Activated CD8-positive, alpha-beta T cell treated with anti-CD3 and anti-CD28 coated beads, Interleukin-2, amount 10 ng/mL, durations not matched to agents 7 days and 5 days (primary cell): ENCODE results near the gene GPR132. TPM values are rescaled to one million over a fixed set of nuclear protein-coding genes. Genes with fewer than 3 reads are reported as not detected.
"Not testable (repeated sequence)": the region's sequence is repeated elsewhere in the genome, so short reads cannot be mapped to it uniquely, and the experiment has no call there.

ENCODE experiments used
- ATAC-seq: fragments of 150-1000 bp; cut with Tn5 transposase; one replicate; pipeline ENCODE4 v1.10.0; 2021; ENCODE audit warnings: moderate library complexity
- CTCF ChIA-PET: fragments of 350-600 bp; sonication (Branson Sonifier 250); formaldehyde crosslinking; loops from one replicate; lab custom pipeline; 2021; ENCODE audit warnings: antibody characterized with exemption; lab: Charles Lee
- POLR2A ChIA-PET: fragments of 350-600 bp; sonication (Branson Sonifier 250); formaldehyde crosslinking; loops from one replicate; lab custom pipeline; 2021; ENCODE audit warnings: antibody characterized with exemption; lab: Charles Lee
- DNase-seq: peaks from one replicate; pipeline ENCODE4 v3.0.0-alpha.2; 2020
- H3K27ac Mint-ChIP-seq: one replicate; pipeline ENCODE4 v1.8.0; 2021; ENCODE audit warnings: mild to moderate bottlenecking, mixed read lengths
- H3K27me3 Mint-ChIP-seq: one replicate; pipeline ENCODE4 v1.8.0; 2021; ENCODE audit warnings: low read depth, mixed read lengths
- H3K36me3 Mint-ChIP-seq: one replicate; pipeline ENCODE4 v1.8.0; 2021; ENCODE audit warnings: low read depth, mixed read lengths
- H3K4me1 Mint-ChIP-seq: one replicate; pipeline ENCODE4 v1.8.0; 2021; ENCODE audit warnings: low read depth, mixed read lengths
- H3K4me3 Mint-ChIP-seq: one replicate; pipeline ENCODE4 v1.8.0; 2021; ENCODE audit warnings: mild to moderate bottlenecking, mixed read lengths
- H3K9me3 Mint-ChIP-seq: one replicate; pipeline ENCODE4 v1.8.0; 2022; ENCODE audit warnings: mixed read lengths; ENCODE audit not compliant: insufficient read depth
- total RNA-seq, 2 experiments: library from RNA; stranded (reverse); gene quantifications; one replicate each; pipeline ENCODE4 v1.2.3, GENCODE V29; 2021

Gene GPR132
- total RNA-seq, 2 experiments from 2014 or later = 35.7 to 40.4 TPM

DNA sequence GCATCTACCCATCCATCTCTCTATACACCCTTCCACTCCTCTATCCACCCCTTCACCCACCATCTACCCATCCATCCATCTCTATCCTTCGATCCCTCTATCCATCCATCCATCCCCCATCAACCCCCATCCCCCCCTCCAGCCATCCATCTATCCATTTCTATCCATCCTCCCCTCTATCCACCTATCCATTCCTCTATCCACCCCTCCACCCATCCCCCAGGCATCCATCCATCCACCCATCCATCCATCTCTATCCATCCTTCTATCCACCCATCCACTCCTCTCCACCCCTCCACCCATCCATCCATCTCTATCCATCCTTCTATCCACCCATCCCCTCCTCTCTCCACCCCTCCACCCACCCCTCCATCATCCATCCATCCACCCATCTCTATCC, 17.5 kb upstream of the GPR132 start:
- DNase-seq (no peak), ATAC-seq (no peak)
- no peaks in the 10 kb centered on the region for H3K9me3 Mint-ChIP-seq
- H3K27me3 Mint-ChIP-seq = peaks cover 23% of the 10 kb centered on the region
- no peak overlapping the region for H3K27ac Mint-ChIP-seq
- no peaks in the 10 kb centered on the region for H3K36me3 Mint-ChIP-seq
- ChIA-PET CTCF (interaction anchor here (1.4 to 1.5 kb wide), 2 partner anchors 7 to 9 kb away, joined by 4 to 6 read pairs; no protein-coding TSS in a partner anchor), POLR2A (no interaction called here)
- H3K4me3 Mint-ChIP-seq = no peak overlapping the region
- peaks cover 29% of the 10 kb centered on the region for H3K4me1 Mint-ChIP-seq

DNA sequence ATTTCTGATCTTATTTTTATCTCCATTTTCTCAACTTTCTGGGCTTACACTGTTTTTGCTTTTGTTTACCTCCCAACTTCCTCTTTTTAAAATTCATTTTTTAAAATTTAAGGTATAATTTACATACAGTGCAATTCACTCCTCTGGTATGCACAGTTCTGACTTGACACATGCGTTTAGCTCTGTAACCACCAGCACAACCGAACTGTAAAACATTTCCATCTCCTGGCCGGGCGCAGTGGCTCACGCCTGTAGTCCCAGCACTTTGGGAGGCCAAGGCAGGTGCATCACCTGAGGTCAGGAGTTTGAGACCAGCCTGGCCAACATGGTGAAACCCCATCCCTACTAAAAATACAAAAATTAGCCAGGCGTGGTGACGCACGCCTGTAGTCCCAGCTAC, 16.2 kb upstream of the GPR132 start:
- Mint-ChIP-seq H3K4me1 (peaks cover 34% of the 10 kb centered on the region), H3K27me3 (peaks cover 22% of the 10 kb centered on the region)
- H3K36me3 Mint-ChIP-seq, H3K4me3 Mint-ChIP-seq, DNase-seq, H3K27ac Mint-ChIP-seq, ATAC-seq, H3K9me3 Mint-ChIP-seq: not testable (repeated sequence)
- ChIA-PET CTCF (interaction anchor here (1.4 to 1.5 kb wide), 3 partner anchors 9 to 23 kb away, joined by 4 to 6 read pairs (median 6); no protein-coding TSS in a partner anchor), POLR2A (interaction anchor here (0.7 to 1.1 kb wide), 3 partner anchors 14 to 45 kb away, joined by 4 to 7 read pairs (median 4); no protein-coding TSS in a partner anchor)

DNA sequence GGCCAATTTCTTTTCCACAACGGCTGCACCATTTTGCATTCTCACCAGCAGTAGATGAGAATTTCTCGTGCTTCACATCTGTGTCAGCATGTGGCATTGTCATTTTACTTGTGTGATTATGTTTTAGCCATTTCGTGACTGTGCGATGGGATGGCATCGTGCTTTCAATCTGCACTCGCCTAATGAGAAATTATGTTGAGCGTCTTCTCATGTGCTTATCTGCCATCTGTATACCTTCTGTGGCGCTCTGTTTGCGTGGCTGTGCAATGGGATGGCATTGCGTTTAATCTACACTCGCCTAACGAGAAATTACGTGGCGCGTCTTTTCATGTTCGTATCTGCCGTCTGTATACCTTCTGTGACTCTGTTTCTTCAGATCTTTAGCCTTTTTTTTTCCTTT, 14.9 kb upstream of the GPR132 start:
- Mint-ChIP-seq H3K27me3 (peaks cover 22% of the 10 kb centered on the region), H3K27ac (no peak overlapping the region), H3K4me1 (peaks cover 34% of the 10 kb centered on the region), H3K36me3 (no peaks in the 10 kb centered on the region), H3K9me3 (no peaks in the 10 kb centered on the region), H3K4me3 (no peak overlapping the region)
- ChIA-PET POLR2A (interaction anchor here (0.6 to 0.7 kb wide), 2 partner anchors 9 to 110 kb away, joined by 3 read pairs; no protein-coding TSS in a partner anchor), CTCF (interaction anchor here (1.7 kb wide), 1 partner anchor 10 kb away, joined by 8 read pairs; no protein-coding TSS in a partner anchor)
- DNase-seq = no peak
- ATAC-seq = no peak

DNA sequence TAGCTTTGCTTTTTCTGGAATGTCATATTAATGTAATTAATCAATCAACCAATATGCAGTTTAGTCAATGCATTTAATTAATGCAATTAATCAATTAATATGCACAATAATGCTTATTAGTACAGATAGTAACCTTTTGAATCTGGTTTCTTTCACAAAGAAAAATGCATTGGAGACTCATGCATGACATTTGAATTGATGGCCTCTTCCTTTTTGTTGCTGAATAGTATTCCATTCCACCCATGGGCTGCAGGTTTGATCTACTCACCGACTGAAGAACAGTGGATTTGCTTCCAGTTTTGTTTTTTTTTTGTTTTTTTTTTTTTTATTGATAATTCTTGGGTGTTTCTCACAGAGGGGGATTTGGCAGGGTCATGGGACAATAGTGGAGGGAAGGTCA, 13.1 kb upstream of the GPR132 start:
- Mint-ChIP-seq H3K9me3 (no peaks in the 10 kb centered on the region), H3K27me3 (peaks cover 18% of the 10 kb centered on the region), H3K4me1 (peaks cover 40% of the 10 kb centered on the region), H3K4me3 (no peak overlapping the region), H3K36me3 (no peaks in the 10 kb centered on the region), H3K27ac (no peak overlapping the region)
- ChIA-PET POLR2A (interaction anchor here (6.0 kb wide), 1 partner anchor 13 kb away, joined by 66 read pairs; the partner anchor contains the start of gene GPR132), CTCF (interaction anchor here (8.6 kb wide), 1 partner anchor 9 kb away, joined by 97 read pairs; no protein-coding TSS in a partner anchor)
- DNase-seq (no peak), ATAC-seq (no peak)

DNA sequence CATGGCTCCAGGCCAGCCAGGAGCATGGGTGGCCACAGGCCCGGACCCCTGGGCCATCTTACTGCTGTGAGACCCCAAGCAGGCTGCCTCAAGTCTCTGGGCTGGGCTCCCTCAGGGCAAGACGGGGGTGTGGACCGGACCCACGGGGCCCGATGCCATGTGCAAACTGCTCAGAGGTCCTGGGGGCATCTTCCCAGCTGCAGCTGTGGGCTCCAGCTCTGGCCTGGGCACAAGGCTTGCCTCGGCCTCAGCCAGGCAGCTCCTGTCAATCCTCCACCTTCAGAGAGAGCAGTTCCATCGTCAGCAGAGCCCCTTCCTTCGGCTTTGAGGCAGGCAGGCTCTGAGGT, 12.4 kb upstream of the GPR132 start:
- DNase-seq = no peak

DNA sequence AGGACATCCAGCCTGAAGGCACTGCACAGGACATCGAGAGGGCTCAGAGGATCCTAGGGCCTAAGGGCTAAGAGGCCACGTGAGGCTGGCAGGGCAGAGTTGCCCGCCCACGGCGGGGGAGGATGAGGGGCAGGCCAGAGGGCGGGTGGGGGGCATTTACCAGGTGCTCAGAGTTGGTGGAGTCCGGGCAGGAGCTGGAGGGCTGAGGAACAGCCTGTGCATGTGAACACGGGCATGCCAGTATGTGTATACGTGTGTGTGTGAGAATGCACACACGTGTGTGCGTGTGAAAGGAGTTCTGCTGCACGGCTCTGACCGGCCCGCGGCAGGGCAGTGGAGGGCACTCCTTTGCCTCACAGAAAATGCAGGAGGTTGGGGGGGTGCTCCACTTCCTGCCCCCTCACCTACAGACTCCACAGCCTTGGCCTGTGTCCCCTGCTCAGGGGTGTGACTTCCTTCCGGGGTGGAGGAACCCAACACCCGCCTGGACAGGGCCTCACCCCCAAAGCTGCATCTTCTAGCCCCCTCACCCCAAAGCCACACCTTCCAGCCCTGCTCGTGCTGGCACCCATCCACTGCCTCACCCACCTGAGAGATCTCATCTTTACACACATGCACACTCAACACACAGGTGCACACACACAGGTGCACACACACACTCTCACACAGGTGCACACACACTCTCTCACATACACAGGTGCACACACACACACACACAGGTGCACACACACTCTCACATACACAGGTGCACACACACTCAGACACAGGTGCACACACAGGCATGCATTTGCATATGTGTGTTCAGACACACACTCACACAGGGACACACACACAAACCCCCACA, 11.8 kb upstream of the GPR132 start:
- Mint-ChIP-seq H3K4me1 (peaks cover 43% of the 10 kb centered on the region), H3K27ac (peak overlapping the region; percentile 59), H3K27me3 (peaks cover 18% of the 10 kb centered on the region), H3K9me3 (no peaks in the 10 kb centered on the region), H3K36me3 (no peaks in the 10 kb centered on the region), H3K4me3 (peak overlapping the region; percentile 30)
- POLR2A ChIA-PET = interaction anchor here (0.6 to 6.0 kb wide), 2 partner anchors 12 to 20 kb away, joined by 3 to 66 read pairs; partner anchors contain the start of gene GPR132
- CTCF ChIA-PET = interaction anchor here (0.7 to 8.6 kb wide), 2 partner anchors 9 to 11 kb away, joined by 3 to 97 read pairs; no protein-coding TSS in a partner anchor
- peak; percentile 76 for ATAC-seq
- DNase-seq = peak; percentile 68

More for the DNA sequence above, 12.4 kb upstream of the GPR132 start:
- ATAC-seq = no peak
- ChIA-PET POLR2A (interaction anchor here (0.6 to 6.0 kb wide), 2 partner anchors 12 to 21 kb away, joined by 3 to 66 read pairs; partner anchors contain the start of gene GPR132), CTCF (interaction anchor here (0.7 to 8.6 kb wide), 2 partner anchors 10 kb away, joined by 3 to 97 read pairs; no protein-coding TSS in a partner anchor)
- Mint-ChIP-seq H3K36me3 (no peaks in the 10 kb centered on the region), H3K4me1 (peaks cover 40% of the 10 kb centered on the region), H3K27me3 (peaks cover 16% of the 10 kb centered on the region), H3K27ac (peak overlapping the region; percentile 59), H3K9me3 (no peaks in the 10 kb centered on the region), H3K4me3 (no peak overlapping the region)

DNA sequence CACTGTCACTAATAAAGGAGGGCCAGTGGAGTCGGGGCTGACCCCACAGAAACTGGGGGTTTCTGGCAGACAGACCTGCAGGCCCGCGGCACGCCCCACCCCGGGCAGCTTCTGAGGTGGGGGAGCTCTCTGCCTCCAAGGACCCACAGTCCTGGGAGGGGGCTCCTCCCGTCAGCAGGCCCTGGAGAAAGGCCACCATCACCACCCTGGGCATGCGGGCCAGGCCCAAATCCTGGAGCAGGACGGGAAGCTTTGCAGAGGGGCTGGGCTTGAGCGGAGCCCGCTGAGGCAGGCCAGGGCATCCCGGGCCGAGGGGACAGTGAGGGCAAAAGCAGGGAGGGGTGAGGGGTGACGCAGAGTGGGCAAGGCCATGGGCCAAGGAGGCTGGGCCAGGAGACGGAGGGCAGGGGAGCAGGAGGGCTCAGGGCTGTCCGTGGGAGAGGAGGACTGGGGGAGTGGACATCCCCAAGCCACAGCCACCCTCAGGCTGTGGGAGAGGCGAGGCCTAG, 11.1 kb upstream of the GPR132 start:
- ATAC-seq (no peak), DNase-seq (no peak)
- ChIA-PET POLR2A (interaction anchor here (2.2 to 6.0 kb wide), 2 partner anchors 11 to 14 kb away, joined by 14 to 66 read pairs; partner anchors contain the start of gene GPR132), CTCF (interaction anchor here (1.0 to 8.6 kb wide), 2 partner anchors 11 to 381 kb away, joined by 3 to 97 read pairs; no protein-coding TSS in a partner anchor)
- Mint-ChIP-seq H3K27me3 (peaks cover 17% of the 10 kb centered on the region), H3K4me3 (peak overlapping the region; percentile 30), H3K9me3 (no peaks in the 10 kb centered on the region), H3K36me3 (no peaks in the 10 kb centered on the region), H3K27ac (peak overlapping the region; percentile 75), H3K4me1 (peaks cover 47% of the 10 kb centered on the region)

DNA sequence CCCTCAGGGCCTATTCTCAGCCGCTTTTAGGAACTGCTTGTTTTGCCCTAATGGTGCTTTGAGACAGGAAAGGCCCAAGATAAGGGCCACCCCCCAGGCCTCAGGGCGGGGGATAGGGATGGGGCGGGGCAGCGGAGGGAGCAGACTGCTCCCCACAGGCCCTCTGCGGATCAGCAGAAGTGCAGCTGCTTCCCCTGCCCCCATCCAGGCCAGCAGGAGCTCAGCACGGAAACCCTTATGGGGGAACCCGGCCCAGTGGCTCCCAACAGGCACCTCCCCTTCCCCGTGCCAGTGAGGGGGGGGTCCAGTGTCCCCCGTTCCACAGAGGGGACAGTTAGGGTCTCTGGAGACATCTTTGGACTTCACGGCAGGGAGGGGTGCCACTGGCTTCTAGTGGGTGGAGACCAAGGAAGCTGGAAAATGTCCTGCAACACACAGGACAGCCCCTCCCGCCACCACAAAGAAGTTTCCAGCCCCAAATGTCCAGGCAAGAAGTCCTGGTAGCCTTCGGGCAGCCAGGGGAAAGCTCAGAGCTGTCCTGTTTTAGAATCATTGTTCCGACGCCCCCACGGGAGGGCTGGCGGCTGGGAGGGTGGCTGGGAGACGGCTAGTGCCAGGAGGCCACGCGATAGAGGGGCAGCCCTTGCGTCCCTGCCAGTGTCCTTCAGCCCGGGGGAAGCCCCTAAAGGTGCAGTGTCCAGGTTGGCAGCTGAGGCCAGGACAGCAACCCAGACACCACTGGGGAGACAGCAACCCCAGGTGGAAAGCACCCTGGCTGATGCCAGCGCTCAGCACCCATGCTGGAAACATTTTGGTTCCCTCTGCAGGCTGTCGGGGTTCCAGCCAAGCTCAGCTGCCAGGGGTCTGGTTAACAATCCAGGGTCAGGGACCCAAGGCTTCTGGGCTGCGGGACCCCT, 10.4 kb upstream of the GPR132 start:
- DNase-seq (peak; percentile 80), ATAC-seq (peak; percentile 72)
- Mint-ChIP-seq H3K36me3 (no peaks in the 10 kb centered on the region), H3K4me1 (peaks cover 51% of the 10 kb centered on the region), H3K27me3 (peaks cover 15% of the 10 kb centered on the region), H3K4me3 (peak overlapping the region; percentile 31), H3K9me3 (no peaks in the 10 kb centered on the region), H3K27ac (peak overlapping the region; percentile 75)
- ChIA-PET POLR2A (interaction anchor here (2.2 to 6.0 kb wide), 2 partner anchors 10 to 14 kb away, joined by 14 to 66 read pairs; partner anchors contain the start of gene GPR132), CTCF (interaction anchor here (0.8 to 8.6 kb wide), 5 partner anchors 10 to 381 kb away, joined by 3 to 97 read pairs (median 4); partner anchors contain the start of gene GPR132)

DNA sequence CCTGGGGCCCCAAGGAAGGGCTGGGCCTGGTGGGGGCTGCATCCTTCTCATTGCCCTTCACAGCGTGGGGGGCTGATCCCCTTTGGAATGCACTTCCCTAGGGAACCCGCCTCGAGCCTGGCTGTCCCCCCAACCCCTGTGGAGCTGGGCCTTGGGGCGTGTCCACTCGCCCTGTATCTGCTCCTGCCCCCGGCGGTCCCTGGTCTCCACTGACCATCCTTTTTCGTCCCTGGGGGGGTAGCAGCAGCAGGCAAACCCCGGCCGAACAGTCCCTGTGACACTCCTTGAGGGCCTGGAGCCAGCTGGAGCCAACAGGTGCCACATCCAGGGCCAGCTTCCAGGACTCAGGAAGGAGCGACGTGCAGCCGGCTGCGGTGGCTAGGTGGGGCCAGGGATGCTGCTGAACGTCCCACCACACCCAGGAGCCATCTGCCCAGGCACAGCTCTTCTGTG, 9.4 kb upstream of the GPR132 start:
- DNase-seq (no peak), ATAC-seq (no peak)
- Mint-ChIP-seq H3K4me1 (peaks cover 61% of the 10 kb centered on the region), H3K36me3 (no peaks in the 10 kb centered on the region), H3K27me3 (peaks cover 10% of the 10 kb centered on the region), H3K9me3 (no peaks in the 10 kb centered on the region), H3K4me3 (no peak overlapping the region), H3K27ac (no peak overlapping the region)
- ChIA-PET POLR2A (interaction anchor here (2.2 to 6.0 kb wide), 2 partner anchors 9 to 13 kb away, joined by 14 to 66 read pairs; partner anchors contain the start of gene GPR132), CTCF (interaction anchor here (0.8 to 8.6 kb wide), 4 partner anchors 9 to 13 kb away, joined by 3 to 97 read pairs (median 6); partner anchors contain the start of gene GPR132)
